Fibroblast of lung (primary cell): ENCODE measurements around the gene LPIN1. TPM values are rescaled to one million over a fixed set of nuclear protein-coding genes. Genes with fewer than 3 reads are reported as not detected.

Source experiments
- DNase-seq, 2 donors: peaks; one replicate each; pipeline versions ENCODE4 v3.0.0 to v3.0.0-alpha.2; 2010; ENCODE audit warnings: low read depth in 2 of 2
- H2AFZ ChIP-seq: 2 replicates; pipeline ENCODE4 v1.5.1; 2012; ENCODE audit warnings: low read length, control low read depth, inconsistent platforms
- H3K27ac ChIP-seq: 2 replicates; pipeline ENCODE4 v1.5.1; 2011; ENCODE audit warnings: low read length, control low read depth; ENCODE audit not compliant: insufficient read depth
- H3K27me3 ChIP-seq: 2 replicates; pipeline ENCODE4 v1.5.1; 2011; ENCODE audit warnings: mild to moderate bottlenecking, low read length; ENCODE audit not compliant: control insufficient read depth, insufficient read depth
- H3K36me3 ChIP-seq: 2 replicates; pipeline ENCODE4 v1.5.1; 2011; ENCODE audit warnings: low read length; ENCODE audit not compliant: control insufficient read depth, insufficient read depth
- H3K4me1 ChIP-seq: 2 replicates; pipeline ENCODE4 v1.5.1; 2011; ENCODE audit warnings: low read length; ENCODE audit not compliant: control insufficient read depth, insufficient read depth; ENCODE audit errors: extremely low read depth
- H3K4me2 ChIP-seq: 2 replicates; pipeline ENCODE4 v1.5.1; 2011; ENCODE audit warnings: low read length, control low read depth; ENCODE audit not compliant: insufficient read depth; ENCODE audit errors: extremely low read depth
- H3K4me3 ChIP-seq, 4 experiments: fragments of 200-600 bp in 1 of 4; sonication (generic) in 1 of 4; replicated peaks in 1 of 4; 2 replicates each; pipeline ENCODE4 v1.5.1; 2011 to 2016; ENCODE audit warnings: low read length in 4 of 4, low read depth in 3 of 4, mild to moderate bottlenecking in 3 of 4, control low read depth in 2 of 4, inconsistent platforms in 1 of 4, mixed read lengths in 1 of 4; ENCODE audit not compliant: insufficient read depth in 1 of 4; ENCODE audit errors: control extremely low read depth in 1 of 4
- H3K79me2 ChIP-seq: 2 replicates; pipeline ENCODE4 v1.5.1; 2012; ENCODE audit warnings: mild to moderate bottlenecking, low read length, inconsistent platforms; ENCODE audit not compliant: control insufficient read depth, insufficient read depth
- H3K9ac ChIP-seq: 2 replicates; pipeline ENCODE4 v1.5.1; 2011; ENCODE audit warnings: mild to moderate bottlenecking, low read length, control low read depth; ENCODE audit not compliant: insufficient read depth
- H3K9me3 ChIP-seq: 2 replicates; pipeline ENCODE4 v1.5.1; 2012; ENCODE audit warnings: low read depth, low read length; ENCODE audit not compliant: control insufficient read depth, insufficient read depth
- H4K20me1 ChIP-seq: 2 replicates; pipeline ENCODE4 v1.5.1; 2011; ENCODE audit warnings: low read length; ENCODE audit not compliant: control insufficient read depth, insufficient read depth; ENCODE audit errors: extremely low read depth
- EZH2 ChIP-seq: IDR thresholded peaks from 2 replicates; pipeline ENCODE4 v1.5.1; 2012; ENCODE audit warnings: low read length, control low read depth, mild to moderate bottlenecking; ENCODE audit errors: missing control alignments
- polyA plus RNA-seq, 2 donors: library from polyadenylated mRNA; depleted of rRNA in 1 of 2; stranded (reverse) in 1 of 2; unstranded in 1 of 2; fragments of >200 nt; gene quantifications; 2 replicates each; pipeline ENCODE4 v1.2.1, GENCODE V29; 2011 to 2012; ENCODE audit warnings: missing spikeins in 1 of 2
- total RNA-seq: library from RNA; depleted of rRNA; stranded (reverse); fragments of >200 nt; gene quantifications from 2 replicates; pipeline ENCODE4 v1.2.1, GENCODE V29; 2014
- TF ChIP-seq, protein P1 (sequence below), 2 donors: IDR thresholded peaks in 1 of 2; conservative IDR thresholded peaks in 1 of 2; 1 replicate in 1 of 2; 2 replicates in 1 of 2; pipeline ENCODE4 v1.5.1; 2011 to 2012; ENCODE audit warnings: low read length in 2 of 2, control low read depth in 1 of 2, inconsistent platforms in 1 of 2, low read depth in 1 of 2, mild to moderate bottlenecking in 1 of 2

The LPIN1 gene
- total and polyA plus RNA-seq, 2 donors (not counting 1 experiment from before 2014, with no cell fraction given) = 87.8 to 205 TPM

DNA sequence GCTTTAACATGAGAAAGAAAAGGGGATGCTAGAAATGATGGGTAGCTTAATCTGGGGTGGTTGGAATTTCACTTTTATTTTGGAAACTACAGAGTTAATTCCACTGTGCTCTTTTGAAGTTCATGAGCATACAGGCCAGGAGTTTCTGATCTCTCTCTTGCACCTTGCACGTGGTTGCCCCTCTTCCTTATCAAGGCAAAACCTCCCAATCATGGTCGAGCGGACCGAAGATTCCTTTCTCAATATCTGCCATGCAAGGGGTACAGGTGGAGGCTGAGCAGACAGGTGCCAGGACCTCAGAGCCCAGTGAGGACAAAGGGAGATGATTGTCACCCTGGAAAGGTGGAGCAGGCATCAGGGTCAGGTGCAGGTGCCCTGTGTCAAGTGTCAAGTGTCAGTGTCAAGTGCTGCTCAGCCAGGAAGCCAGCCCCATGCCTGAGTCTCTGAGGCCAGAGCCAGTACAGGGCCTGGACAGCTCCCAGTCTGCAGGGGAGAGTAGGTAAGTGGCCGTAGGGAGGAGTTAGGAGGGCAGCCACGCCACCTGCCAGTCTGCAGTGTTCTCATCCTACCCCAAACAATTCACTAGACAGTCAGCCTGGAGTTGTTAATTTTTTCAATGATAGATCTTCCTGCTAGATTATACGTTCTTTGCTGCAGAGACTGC, 42.2 kb downstream of the LPIN1 start:
- no peak for TF ChIP-seq EZH2
- TF ChIP-seq, protein P1, sequence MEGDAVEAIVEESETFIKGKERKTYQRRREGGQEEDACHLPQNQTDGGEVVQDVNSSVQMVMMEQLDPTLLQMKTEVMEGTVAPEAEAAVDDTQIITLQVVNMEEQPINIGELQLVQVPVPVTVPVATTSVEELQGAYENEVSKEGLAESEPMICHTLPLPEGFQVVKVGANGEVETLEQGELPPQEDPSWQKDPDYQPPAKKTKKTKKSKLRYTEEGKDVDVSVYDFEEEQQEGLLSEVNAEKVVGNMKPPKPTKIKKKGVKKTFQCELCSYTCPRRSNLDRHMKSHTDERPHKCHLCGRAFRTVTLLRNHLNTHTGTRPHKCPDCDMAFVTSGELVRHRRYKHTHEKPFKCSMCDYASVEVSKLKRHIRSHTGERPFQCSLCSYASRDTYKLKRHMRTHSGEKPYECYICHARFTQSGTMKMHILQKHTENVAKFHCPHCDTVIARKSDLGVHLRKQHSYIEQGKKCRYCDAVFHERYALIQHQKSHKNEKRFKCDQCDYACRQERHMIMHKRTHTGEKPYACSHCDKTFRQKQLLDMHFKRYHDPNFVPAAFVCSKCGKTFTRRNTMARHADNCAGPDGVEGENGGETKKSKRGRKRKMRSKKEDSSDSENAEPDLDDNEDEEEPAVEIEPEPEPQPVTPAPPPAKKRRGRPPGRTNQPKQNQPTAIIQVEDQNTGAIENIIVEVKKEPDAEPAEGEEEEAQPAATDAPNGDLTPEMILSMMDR (conservative IDR thresholded peaks at IDR 0.05 in 1 of 2, IDR thresholded peaks at IDR 0.05 in 1 of 2; ENCODE audit: low read depth in 1 of 2, low read length in 2 of 2) = no peak
- Histone ChIP-seq H3K9me3 (no peaks in the 10 kb centered on the region), H3K36me3 (peaks cover 39% of the 10 kb centered on the region), H3K4me2 (no peak overlapping the region), H3K27ac (no peak overlapping the region), H3K9ac (no peak overlapping the region), H3K79me2 (peaks cover 2% of the 10 kb centered on the region), H2AFZ (no peak overlapping the region), H3K4me3 (no peak overlapping the region), H3K27me3 (no peaks in the 10 kb centered on the region), H3K4me1 (peaks cover 4% of the 10 kb centered on the region), H4K20me1 (no peaks in the 10 kb centered on the region)
- DNase-seq = no peak

DNA sequence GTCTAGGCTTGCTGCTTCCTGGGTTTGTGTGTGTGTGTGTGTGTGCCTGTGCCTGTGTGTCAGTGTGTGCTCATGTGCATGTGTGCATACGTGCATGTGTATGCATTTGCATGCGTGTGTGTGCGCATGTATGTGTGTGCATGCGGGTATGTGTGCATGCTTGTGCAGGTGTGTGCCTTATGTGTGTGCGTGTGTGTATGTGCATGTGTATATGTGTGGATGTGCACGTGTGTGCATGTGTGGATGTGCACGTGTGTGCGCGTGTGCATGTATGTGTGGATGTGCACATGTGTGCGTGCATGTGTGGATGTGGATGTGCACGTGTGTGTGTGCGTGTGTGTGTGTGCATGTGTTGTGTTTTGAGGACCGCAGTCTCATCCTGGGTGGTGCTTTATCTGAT, 42.8 kb downstream of the LPIN1 start:
- DNase-seq = no peak
- peaks cover 4% of the 10 kb centered on the region for H3K4me1 ChIP-seq
- H2AFZ ChIP-seq = no peak overlapping the region
- TF ChIP-seq, protein P1 (conservative IDR thresholded peaks at IDR 0.05 in 1 of 2, IDR thresholded peaks at IDR 0.05 in 1 of 2; ENCODE audit: low read depth in 1 of 2, low read length in 2 of 2) = no peak
- TF ChIP-seq EZH2 = no peak
- no peaks in the 10 kb centered on the region for H3K9me3 ChIP-seq
- H4K20me1 ChIP-seq = no peaks in the 10 kb centered on the region
- peaks cover 2% of the 10 kb centered on the region for H3K79me2 ChIP-seq
- H3K9ac ChIP-seq = no peak overlapping the region
- H3K4me2 ChIP-seq = no peak overlapping the region
- no peak overlapping the region for H3K4me3 ChIP-seq
- peaks cover 36% of the 10 kb centered on the region for H3K36me3 ChIP-seq
- H3K27ac ChIP-seq = no peak overlapping the region
- no peaks in the 10 kb centered on the region for H3K27me3 ChIP-seq

DNA sequence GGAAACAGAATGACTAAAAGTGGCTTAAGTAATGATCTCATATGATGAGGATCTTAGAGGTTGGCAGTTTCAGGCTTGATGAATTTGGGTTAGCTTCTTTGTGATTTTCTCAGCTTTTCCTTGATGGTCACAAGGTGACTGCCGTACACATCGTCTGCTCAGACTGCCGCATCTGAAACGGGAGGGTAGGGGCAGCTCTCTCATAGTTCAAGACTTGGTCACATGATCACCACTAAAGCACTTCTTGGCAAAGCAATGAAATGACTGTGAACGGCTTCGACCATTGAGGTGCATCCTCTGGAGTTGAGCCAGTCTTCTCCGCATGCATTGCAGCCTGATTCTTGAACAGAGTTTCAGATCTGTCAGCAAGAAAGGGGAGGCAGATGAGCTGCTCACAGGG, 43.8 kb downstream of the LPIN1 start:
- DNase-seq = no peak
- Histone ChIP-seq H3K4me3 (no peak overlapping the region), H4K20me1 (no peaks in the 10 kb centered on the region), H3K27me3 (no peaks in the 10 kb centered on the region), H3K27ac (no peak overlapping the region), H3K4me2 (no peak overlapping the region), H3K4me1 (no peaks in the 10 kb centered on the region), H3K36me3 (peaks cover 34% of the 10 kb centered on the region), H3K79me2 (peaks cover 2% of the 10 kb centered on the region), H2AFZ (no peak overlapping the region), H3K9ac (no peak overlapping the region), H3K9me3 (no peaks in the 10 kb centered on the region)
- TF ChIP-seq, protein P1 (conservative IDR thresholded peaks at IDR 0.05 in 1 of 2, IDR thresholded peaks at IDR 0.05 in 1 of 2; ENCODE audit: low read depth in 1 of 2, low read length in 2 of 2) = no peak
- no peak for TF ChIP-seq EZH2
